ENCODE measurements around the gene RFTN1. TPM values are rescaled to one million over a fixed set of nuclear protein-coding genes. Genes with fewer than 3 reads are reported as not detected.

Gene RFTN1
- total and polyA plus RNA-seq, 10 of the 15 experiments (the other 5 are each of a cell fraction or from before 2014, with no cell fraction given): 20.6 to 213 (median 147) TPM

DNA sequence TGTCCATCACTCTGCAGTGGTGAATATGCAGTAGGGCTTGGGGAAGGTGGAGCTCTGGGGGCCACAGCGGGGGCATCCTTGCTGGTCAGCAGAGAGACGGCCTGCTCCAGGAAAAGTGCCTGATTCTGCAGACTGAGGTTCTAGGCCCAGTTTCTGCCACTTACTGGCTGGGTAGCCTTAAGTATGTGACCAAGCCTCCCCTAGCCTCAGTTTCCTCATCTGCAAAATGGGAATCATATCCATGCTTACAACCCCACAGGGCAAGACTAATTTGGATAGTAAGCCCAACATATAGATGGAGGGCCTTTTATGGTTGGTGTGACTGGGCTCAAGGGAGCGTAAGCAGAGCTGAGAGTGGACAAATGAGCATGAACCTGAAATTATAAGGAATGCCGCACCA, 187.6 kb downstream of the RFTN1 start:
- no peak for DNase-seq (ENCODE audit: low read depth, low spot score)
- Histone ChIP-seq H3K27me3 (replicated peaks in 1 of 2; ENCODE audit: control insufficient read depth in 2 of 2, insufficient read depth in 2 of 2, low read length in 1 of 2) (no peaks in the 10 kb centered on the region), H3K9me3 (replicated peaks; ENCODE audit: control insufficient read depth, insufficient read depth, low read length) (no peaks in the 10 kb centered on the region), H3K36me3 (ENCODE audit: control insufficient read depth in 2 of 2, insufficient read depth in 2 of 2, low read length in 1 of 2) (peaks cover 41 to 49% of the 10 kb centered on the region in 2 experiments), H3K4me2 (ENCODE audit: control insufficient read depth, insufficient read depth) (no peak overlapping the region), H4K20me1 (ENCODE audit: control insufficient read depth, insufficient read depth) (no peaks in the 10 kb centered on the region), H3K4me3 (no peak overlapping the region), H3K9ac (ENCODE audit: control insufficient read depth, insufficient read depth, low read length) (no peak overlapping the region), H2AFZ (ENCODE audit: control insufficient read depth, low read depth, low read length) (no peak overlapping the region), H3K27ac (ENCODE audit: control insufficient read depth, insufficient read depth) (no peak overlapping the region), H3K79me2 (ENCODE audit: control insufficient read depth, insufficient read depth, low read length) (0 out of 2 replicates have a peak, but pooled peaks cover 2% of the 10 kb centered on the region), H3K4me1 (ENCODE audit: control insufficient read depth, insufficient read depth, low read length) (no peaks in the 10 kb centered on the region)
- BruUV-seq (replicated peaks): no TSS peak
- TF ChIP-seq, protein P1, sequence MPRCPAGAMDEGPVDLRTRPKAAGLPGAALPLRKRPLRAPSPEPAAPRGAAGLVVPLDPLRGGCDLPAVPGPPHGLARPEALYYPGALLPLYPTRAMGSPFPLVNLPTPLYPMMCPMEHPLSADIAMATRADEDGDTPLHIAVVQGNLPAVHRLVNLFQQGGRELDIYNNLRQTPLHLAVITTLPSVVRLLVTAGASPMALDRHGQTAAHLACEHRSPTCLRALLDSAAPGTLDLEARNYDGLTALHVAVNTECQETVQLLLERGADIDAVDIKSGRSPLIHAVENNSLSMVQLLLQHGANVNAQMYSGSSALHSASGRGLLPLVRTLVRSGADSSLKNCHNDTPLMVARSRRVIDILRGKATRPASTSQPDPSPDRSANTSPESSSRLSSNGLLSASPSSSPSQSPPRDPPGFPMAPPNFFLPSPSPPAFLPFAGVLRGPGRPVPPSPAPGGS (IDR thresholded peaks at IDR 0.05; ENCODE audit: borderline replicate concordance, insufficient read depth, low read depth, low read length, poor library complexity, severe bottlenecking): no peak
- TF ChIP-seq HDGF (IDR thresholded peaks at IDR 0.05): no peak
- no peak for TF ChIP-seq ZZZ3 (IDR thresholded peaks at IDR 0.05; ENCODE audit: control insufficient read depth, insufficient read length, low read depth)
- no peak for TF ChIP-seq NFXL1 (IDR thresholded peaks at IDR 0.05; ENCODE audit: borderline replicate concordance)
- TF ChIP-seq, protein P2, sequence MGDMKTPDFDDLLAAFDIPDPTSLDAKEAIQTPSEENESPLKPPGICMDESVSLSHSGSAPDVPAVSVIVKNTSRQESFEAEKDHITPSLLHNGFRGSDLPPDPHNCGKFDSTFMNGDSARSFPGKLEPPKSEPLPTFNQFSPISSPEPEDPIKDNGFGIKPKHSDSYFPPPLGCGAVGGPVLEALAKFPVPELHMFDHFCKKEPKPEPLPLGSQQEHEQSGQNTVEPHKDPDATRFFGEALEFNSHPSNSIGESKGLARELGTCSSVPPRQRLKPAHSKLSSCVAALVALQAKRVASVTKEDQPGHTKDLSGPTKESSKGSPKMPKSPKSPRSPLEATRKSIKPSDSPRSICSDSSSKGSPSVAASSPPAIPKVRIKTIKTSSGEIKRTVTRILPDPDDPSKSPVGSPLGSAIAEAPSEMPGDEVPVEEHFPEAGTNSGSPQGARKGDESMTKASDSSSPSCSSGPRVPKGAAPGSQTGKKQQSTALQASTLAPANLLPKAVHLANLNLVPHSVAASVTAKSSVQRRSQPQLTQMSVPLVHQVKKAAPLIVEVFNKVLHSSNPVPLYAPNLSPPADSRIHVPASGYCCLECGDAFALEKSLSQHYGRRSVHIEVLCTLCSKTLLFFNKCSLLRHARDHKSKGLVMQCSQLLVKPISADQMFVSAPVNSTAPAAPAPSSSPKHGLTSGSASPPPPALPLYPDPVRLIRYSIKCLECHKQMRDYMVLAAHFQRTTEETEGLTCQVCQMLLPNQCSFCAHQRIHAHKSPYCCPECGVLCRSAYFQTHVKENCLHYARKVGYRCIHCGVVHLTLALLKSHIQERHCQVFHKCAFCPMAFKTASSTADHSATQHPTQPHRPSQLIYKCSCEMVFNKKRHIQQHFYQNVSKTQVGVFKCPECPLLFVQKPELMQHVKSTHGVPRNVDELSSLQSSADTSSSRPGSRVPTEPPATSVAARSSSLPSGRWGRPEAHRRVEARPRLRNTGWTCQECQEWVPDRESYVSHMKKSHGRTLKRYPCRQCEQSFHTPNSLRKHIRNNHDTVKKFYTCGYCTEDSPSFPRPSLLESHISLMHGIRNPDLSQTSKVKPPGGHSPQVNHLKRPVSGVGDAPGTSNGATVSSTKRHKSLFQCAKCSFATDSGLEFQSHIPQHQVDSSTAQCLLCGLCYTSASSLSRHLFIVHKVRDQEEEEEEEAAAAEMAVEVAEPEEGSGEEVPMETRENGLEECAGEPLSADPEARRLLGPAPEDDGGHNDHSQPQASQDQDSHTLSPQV (IDR thresholded peaks at IDR 0.05): no peak
- no peak for TF ChIP-seq BRCA1 (IDR thresholded peaks at IDR 0.05; ENCODE audit: low read depth, low read length)
- TF ChIP-seq, protein P3, sequence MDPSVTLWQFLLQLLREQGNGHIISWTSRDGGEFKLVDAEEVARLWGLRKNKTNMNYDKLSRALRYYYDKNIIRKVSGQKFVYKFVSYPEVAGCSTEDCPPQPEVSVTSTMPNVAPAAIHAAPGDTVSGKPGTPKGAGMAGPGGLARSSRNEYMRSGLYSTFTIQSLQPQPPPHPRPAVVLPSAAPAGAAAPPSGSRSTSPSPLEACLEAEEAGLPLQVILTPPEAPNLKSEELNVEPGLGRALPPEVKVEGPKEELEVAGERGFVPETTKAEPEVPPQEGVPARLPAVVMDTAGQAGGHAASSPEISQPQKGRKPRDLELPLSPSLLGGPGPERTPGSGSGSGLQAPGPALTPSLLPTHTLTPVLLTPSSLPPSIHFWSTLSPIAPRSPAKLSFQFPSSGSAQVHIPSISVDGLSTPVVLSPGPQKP (IDR thresholded peaks at IDR 0.05; ENCODE audit: low read depth, low read length): no peak
- 95% methylated on average over 4 of the region's 4 CpGs for WGBS (ENCODE audit: insufficient coverage, insufficient replicate concordance, low lambda C conversion rate, missing lambda C conversion rate)
- ChIA-PET CTCF (no interaction called here), POLR2A (no interaction called here), RAD21 (ENCODE audit: unreplicated experiment) (no interaction called here), SMC1A (ENCODE audit: uncharacterized antibody, unreplicated experiment) (interaction anchor here (1.1 kb wide), 1 partner anchor 24 kb away, joined by 4 read pairs; no protein-coding TSS in a partner anchor)
- no peak for ATAC-seq
- in situ Hi-C loops (cut with MboI): no loop called here
- FAIRE-seq: no peak
- intact Hi-C loops (cut with micrococcal nuclease; ENCODE audit: unreplicated experiment): no loop called here
